Inflammatory macrophage treated with lipopolysaccharide for 4 hours (primary cell): Measurements from ENCODE around the gene TRAF2.

Experiments
- DNase-seq: peaks from one replicate; pipeline ENCODE4 v3.0.0-alpha.2; 2020

Gene TRAF2

GRCh38 chr9:136965771-136966484 lies 79.6 kb downstream of the TRAF2 start:
- peak; percentile 52 for DNase-seq

DNA sequence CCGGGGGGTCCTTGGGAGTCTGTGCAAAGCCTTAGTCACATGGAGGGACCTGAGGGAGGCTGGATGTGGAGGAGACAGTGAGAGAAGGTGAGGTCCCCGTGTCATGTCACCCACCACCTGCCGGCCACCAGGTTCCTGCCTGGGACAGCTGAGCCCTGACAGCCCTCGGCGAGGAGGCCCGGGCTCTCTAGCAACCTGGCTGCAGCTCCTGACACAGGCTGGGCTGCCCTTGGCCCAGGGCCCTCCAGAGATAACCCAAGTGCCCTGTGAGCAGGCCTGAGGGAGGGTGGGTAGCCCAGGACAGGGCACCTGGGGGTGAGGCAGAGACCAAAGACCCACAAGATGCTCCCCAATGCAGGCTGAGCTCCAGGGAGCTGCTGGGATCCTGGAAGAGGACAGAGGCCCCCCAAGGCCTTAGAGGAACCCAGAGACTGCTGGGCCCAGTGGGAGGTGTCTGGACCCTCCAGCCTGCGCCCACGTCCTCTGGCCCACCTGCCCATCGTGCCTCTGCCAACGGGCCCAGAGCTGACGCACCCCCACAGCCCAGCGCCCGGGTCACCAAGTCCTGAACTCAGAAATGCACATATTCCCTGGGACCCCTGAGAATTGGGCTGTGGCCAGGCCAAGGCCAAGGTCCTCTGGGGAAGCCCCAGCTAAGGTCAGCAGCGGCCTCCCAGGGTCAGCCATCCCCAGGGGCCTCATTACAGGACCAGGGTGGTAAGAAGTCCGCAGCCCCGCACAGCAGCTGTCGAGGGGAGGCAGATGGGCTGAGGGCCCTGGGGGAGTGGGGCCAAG lies 82.2 kb downstream of the TRAF2 start:
- no peak for DNase-seq

GRCh38 chr9:136969150-136969549 lies 82.8 kb downstream of the TRAF2 start:
- no peak for DNase-seq

- no peak for DNase-seq
Observed at GRCh38 chr9:136969774-136970173, 83.5 kb downstream of the TRAF2 start.

- DNase-seq = no peak
Observed at GRCh38 chr9:136970361-136970760, 84.0 kb downstream of the TRAF2 start.

DNA sequence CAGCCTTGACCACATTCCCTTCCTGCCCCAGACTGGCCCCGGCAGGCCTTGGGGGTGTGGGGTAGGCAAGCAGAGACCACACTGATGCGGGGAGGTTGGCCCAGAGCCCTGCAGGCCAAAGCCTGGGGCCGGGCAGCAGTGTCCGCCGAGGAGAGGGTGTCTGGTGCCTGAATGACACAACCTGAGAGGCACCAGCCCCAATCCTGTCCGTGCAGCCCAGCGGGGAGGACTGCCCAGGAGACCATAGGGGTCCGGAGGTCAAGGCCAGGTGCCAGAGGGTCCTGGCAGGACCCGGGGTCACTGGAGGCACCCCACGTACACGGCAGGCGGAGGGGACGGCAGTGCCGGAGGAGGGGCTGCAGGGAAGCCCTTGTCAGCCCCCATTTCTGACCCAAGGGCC lies 85.4 kb downstream of the TRAF2 start:
- DNase-seq = no peak

GRCh38 chr9:136972335-136972734 lies 86.0 kb downstream of the TRAF2 start:
- DNase-seq = no peak

DNA sequence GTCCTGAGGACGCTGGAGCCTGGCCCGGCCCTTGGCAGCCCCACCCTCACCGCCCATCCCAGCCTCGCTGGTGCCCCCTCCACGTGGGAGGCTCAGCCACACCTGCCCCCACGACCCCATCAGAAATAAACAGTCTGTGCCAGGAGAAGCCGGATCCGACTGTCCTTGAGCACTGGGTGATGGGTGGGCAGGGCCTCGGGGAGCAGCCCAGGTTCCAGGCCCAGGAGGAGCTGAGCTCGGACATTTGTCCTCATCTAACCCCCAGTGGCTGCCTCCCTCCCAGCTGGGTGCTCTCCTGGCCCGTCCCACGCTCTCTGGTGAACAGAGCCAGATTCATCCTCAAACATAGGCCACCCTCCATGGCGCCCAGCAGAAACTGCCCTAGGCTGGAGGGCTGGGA lies 86.4 kb downstream of the TRAF2 start:
- DNase-seq = no peak

GRCh38 chr9:136973618-136974617 lies 87.6 kb downstream of the TRAF2 start:
- no peak for DNase-seq

GRCh38 chr9:136974817-136975535 lies 88.7 kb downstream of the TRAF2 start:
- DNase-seq = peak; percentile 34

GRCh38 chr9:136975644-136976043 lies 89.3 kb downstream of the TRAF2 start:
- peak; percentile 14 for DNase-seq
